HepG2 (cell line): Measurements from ENCODE around the gene NT5C1A. TPM values are rescaled to one million over a fixed set of nuclear protein-coding genes. Genes with fewer than 3 reads are reported as not detected.

Experiments used
- ATAC-seq: fragments of 200-7000 bp; cut with Tn5 transposase; 3 replicates; pipeline ENCODE4 v1.9.1; 2020; ENCODE audit warnings: mild to moderate bottlenecking, moderate library complexity
- BruUV-seq: library from RNA; stranded (reverse); fragments of 400-500 nt; replicated peaks from 2 replicates; lab custom pipeline; 2021; lab: Mats Ljungman, UMichigan
- CTCF ChIA-PET: fragments of 300-600 bp; formaldehyde crosslinking; extraction: SDS; loops from one replicate; lab custom pipeline; 2021; ENCODE audit warnings: low total read pairs, inconsistent platforms, low intra/inter-chr PET ratio; lab: Yijun Ruan, JAX
- POLR2A ChIA-PET: fragments of 350-600 bp; sonication (Branson Sonifier 250); formaldehyde crosslinking; loops from one replicate; lab custom pipeline; 2020; ENCODE audit warnings: antibody characterized with exemption, inconsistent platforms; lab: Yijun Ruan, JAX
- DNase-seq: peaks from one replicate; pipeline ENCODE4 v3.0.0-alpha.2; 2015; ENCODE audit warnings: low spot score
- FAIRE-seq: peaks from 3 replicates; lab custom pipeline; 2011; peaks lifted over from hg19 to GRCh38; lab: Jason Lieb, UNC
- H2AFZ ChIP-seq: one replicate; pipeline ENCODE4 v1.6.1; 2011; ENCODE audit warnings: low read length, inconsistent platforms
- H3K27ac ChIP-seq: fragments of 300-600 bp; 3 replicates; pipeline ENCODE4 v1.8.0; 2011; ENCODE audit warnings: mixed run types, mild to moderate bottlenecking, mixed read lengths, low read length, inconsistent platforms; ENCODE audit not compliant: insufficient read depth; ENCODE audit errors: extremely low read length
- H3K27me3 ChIP-seq, 2 experiments: fragments of 200-600 bp in 1 of 2; 2 replicates in 1 of 2; 3 replicates in 1 of 2; pipeline versions ENCODE4 v1.6.0 to v1.8.0; 2011; ENCODE audit warnings: low read length in 2 of 2, mild to moderate bottlenecking in 2 of 2, moderate library complexity in 2 of 2, inconsistent platforms in 1 of 2; ENCODE audit not compliant: insufficient read depth in 2 of 2, control insufficient read depth in 1 of 2
- H3K36me3 ChIP-seq, 2 experiments: fragments of 200-600 bp in 1 of 2; replicated peaks in 1 of 2; 2 replicates in 1 of 2; 3 replicates in 1 of 2; pipeline versions ENCODE4 v1.5.1 to v1.8.0; 2011; ENCODE audit warnings: low read length in 2 of 2, inconsistent platforms in 1 of 2; ENCODE audit not compliant: insufficient read depth in 2 of 2, control insufficient read depth in 1 of 2
- H3K4me1 ChIP-seq: 2 replicates; pipeline ENCODE4 v1.5.1; 2012; ENCODE audit warnings: low read length, inconsistent platforms; ENCODE audit not compliant: insufficient read depth
- H3K4me2 ChIP-seq: 2 replicates; pipeline ENCODE4 v1.6.0; 2011; ENCODE audit warnings: low read depth, low read length, inconsistent platforms
- H3K4me3 ChIP-seq, 3 experiments: fragments of 200-600 bp in 1 of 3; sonication (generic), shearing (Covaris generic) in 1 of 3; replicated peaks in 1 of 3; 2 replicates each; pipeline ENCODE4 v1.5.1; 2011 to 2016; ENCODE audit warnings: low read length in 3 of 3, inconsistent platforms in 2 of 3, low read depth in 2 of 3, mild to moderate bottlenecking in 2 of 3, control low read depth in 1 of 3, mixed read lengths in 1 of 3; ENCODE audit not compliant: insufficient read depth in 1 of 3
- H3K79me2 ChIP-seq: one replicate; pipeline ENCODE4 v1.6.1; 2011; ENCODE audit warnings: low read length, inconsistent platforms; ENCODE audit not compliant: insufficient read depth
- H3K9ac ChIP-seq: 2 replicates; pipeline ENCODE4 v1.6.0; 2011; ENCODE audit warnings: mild to moderate bottlenecking, low read depth, low read length, inconsistent platforms; ENCODE audit not compliant: insufficient read depth
- H3K9me3 ChIP-seq: 2 replicates; pipeline ENCODE4 v1.5.1; 2012; ENCODE audit warnings: mild to moderate bottlenecking, low read length
- H4K20me1 ChIP-seq: 2 replicates; pipeline ENCODE4 v1.6.0; 2011; ENCODE audit warnings: inconsistent platforms, mild to moderate bottlenecking, low read length, moderate library complexity; ENCODE audit not compliant: insufficient read depth
- CENPX ChIP-seq: sonication (generic); formaldehyde crosslinking; IDR thresholded peaks from 2 replicates; pipeline ENCODE4 v1.9.0; 2021; ENCODE audit warnings: mild to moderate bottlenecking, missing genetic modification reagents, moderate library complexity
- FOXJ3 ChIP-seq: sonication (generic); formaldehyde crosslinking; IDR thresholded peaks from 2 replicates; pipeline ENCODE4 v1.4.0; 2020; ENCODE audit warnings: missing genetic modification reagents, mild to moderate bottlenecking, borderline replicate concordance
- HNF4A ChIP-seq: sonication (generic); formaldehyde crosslinking; IDR thresholded peaks from 2 replicates; pipeline ENCODE4 v1.4.0; 2020; ENCODE audit warnings: missing genetic modification reagents
- NAIF1 ChIP-seq: sonication (generic); formaldehyde crosslinking; IDR thresholded peaks from 2 replicates; pipeline ENCODE4 v1.5.0; 2020; ENCODE audit warnings: mild to moderate bottlenecking, missing genetic modification reagents, borderline replicate concordance
- RFX1 ChIP-seq: fragments of 450-650 bp; IDR thresholded peaks from 2 replicates; pipeline ENCODE4 v1.6.1; 2017
- RORA ChIP-seq: sonication (generic); formaldehyde crosslinking; IDR thresholded peaks from 2 replicates; pipeline ENCODE4 v1.5.0; 2020; ENCODE audit warnings: mild to moderate bottlenecking, missing genetic modification reagents, moderate library complexity
- RXRB ChIP-seq: IDR thresholded peaks from 2 replicates; pipeline ENCODE4 v1.6.1; 2016; ENCODE audit warnings: borderline replicate concordance, missing genetic modification reagents, missing compliant biosample characterization
- ZNF230 ChIP-seq: sonication (generic); formaldehyde crosslinking; IDR thresholded peaks from 2 replicates; pipeline ENCODE4 v1.4.0; 2020; ENCODE audit warnings: mild to moderate bottlenecking, missing genetic modification reagents
- ZNF607 ChIP-seq: sonication (generic); formaldehyde crosslinking; IDR thresholded peaks from 2 replicates; pipeline ENCODE4 v1.5.1; 2020; ENCODE audit warnings: missing genetic modification reagents, mild to moderate bottlenecking, borderline replicate concordance
- ZNF788 ChIP-seq: sonication (generic); formaldehyde crosslinking; IDR thresholded peaks from 2 replicates; pipeline ENCODE4 v1.5.0; 2020; ENCODE audit warnings: mild to moderate bottlenecking, missing genetic modification reagents, borderline replicate concordance
- WGBS: methylation state at CpG from one replicate; pipeline ENCODE4 v1.1.6; 2017; ENCODE audit warnings: low lambda C conversion rate; 5-methylcytosine and 5-hydroxymethylcytosine counted together
- in situ Hi-C: cut with HindIII; loops from 2 replicates; pipeline ENCODE4 v1.10.0; 2017; ENCODE audit warnings: low pct_unique_long_range_greater_than_20kb; ENCODE audit not compliant: extremely low pct_ligation_motif_present
- intact Hi-C: fragments of 100-400 bp; cut with micrococcal nuclease; formaldehyde crosslinking; loops from one replicate; pipeline ENCODE4 v1.10.0; 2022; ENCODE audit not compliant: unreplicated experiment
- polyA plus RNA-seq, 8 experiments: library from polyadenylated mRNA; depleted of rRNA in 3 of 8; stranded (reverse) in 7 of 8; unstranded in 1 of 8; fragments of >200 nt; fragmentation: Illumina TruSeq in 4 of 8; extraction: Trizol in 4 of 8; gene quantifications; 2 replicates each; pipeline versions ENCODE4 v1.2.1 to v1.2.3, GENCODE V29; 2011 to 2016; ENCODE audit warnings: low read depth in 4 of 8, missing spikeins in 1 of 8, mixed read lengths in 1 of 8; ENCODE audit not compliant: insufficient read depth in 1 of 8
- total RNA-seq, 5 experiments: library from RNA; depleted of rRNA; stranded (reverse); fragments of >200 nt; fragmentation: Illumina TruSeq; extraction: Trizol; gene quantifications; 2 replicates each; pipeline ENCODE4 v1.2.3, GENCODE V29; 2016; ENCODE audit warnings: low read depth in 1 of 5
- TF ChIP-seq, protein P1 (sequence below): sonication (generic); formaldehyde crosslinking; IDR thresholded peaks from 2 replicates; pipeline ENCODE4 v1.4.0; 2020; ENCODE audit warnings: low read depth, mild to moderate bottlenecking, missing genetic modification reagents
- TF ChIP-seq, protein P2 (sequence below): sonication (generic); formaldehyde crosslinking; IDR thresholded peaks from 2 replicates; pipeline ENCODE4 v1.5.0; 2020; ENCODE audit warnings: mild to moderate bottlenecking, missing genetic modification reagents
- TF ChIP-seq, protein P3 (sequence below): sonication (generic); formaldehyde crosslinking; IDR thresholded peaks from 2 replicates; pipeline ENCODE4 v1.8.1; 2023; ENCODE audit warnings: missing genetic modification reagents, inconsistent platforms, borderline replicate concordance
- TF ChIP-seq, protein P4 (sequence below): sonication (generic); formaldehyde crosslinking; IDR thresholded peaks from 2 replicates; pipeline ENCODE4 v1.4.0; 2020; ENCODE audit warnings: missing genetic modification reagents, borderline replicate concordance

The NT5C1A gene
- total and polyA plus RNA-seq, 2 of the 13 experiments (the other 11 are each of a cell fraction or from before 2014, with no cell fraction given) = not detected

DNA sequence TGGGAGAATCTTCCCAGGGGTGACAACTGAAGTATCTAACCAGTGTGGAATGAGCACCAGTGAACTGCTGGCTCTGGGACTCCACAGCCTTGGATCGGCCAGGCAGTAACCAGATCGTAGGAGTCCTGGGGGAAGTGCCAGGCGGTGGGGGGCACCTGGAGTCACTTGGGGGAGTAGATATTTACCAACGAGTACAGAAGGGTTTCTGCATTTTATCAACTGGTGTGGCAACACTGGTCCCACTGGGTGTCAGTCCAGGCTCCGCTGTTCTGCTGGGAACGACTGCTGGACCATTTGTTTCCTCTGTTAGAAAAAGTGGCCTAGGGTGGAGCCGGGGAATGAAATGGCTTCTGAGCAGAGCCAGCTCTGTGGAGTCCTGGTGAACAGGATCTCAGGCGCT lies 46.9 kb downstream of the NT5C1A start:
- TF ChIP-seq ZNF230 (CRISPR knock-in tag) (no peak), RXRB (no peak), CENPX (no peak), ZNF607 (CRISPR knock-in tag) (no peak), HNF4A (CRISPR knock-in tag) (no peak), RFX1 (no peak), ZNF788 (CRISPR knock-in tag) (no peak), FOXJ3 (no peak), RORA (CRISPR knock-in tag) (no peak), NAIF1 (CRISPR knock-in tag) (no peak)
- TF ChIP-seq, protein P1, sequence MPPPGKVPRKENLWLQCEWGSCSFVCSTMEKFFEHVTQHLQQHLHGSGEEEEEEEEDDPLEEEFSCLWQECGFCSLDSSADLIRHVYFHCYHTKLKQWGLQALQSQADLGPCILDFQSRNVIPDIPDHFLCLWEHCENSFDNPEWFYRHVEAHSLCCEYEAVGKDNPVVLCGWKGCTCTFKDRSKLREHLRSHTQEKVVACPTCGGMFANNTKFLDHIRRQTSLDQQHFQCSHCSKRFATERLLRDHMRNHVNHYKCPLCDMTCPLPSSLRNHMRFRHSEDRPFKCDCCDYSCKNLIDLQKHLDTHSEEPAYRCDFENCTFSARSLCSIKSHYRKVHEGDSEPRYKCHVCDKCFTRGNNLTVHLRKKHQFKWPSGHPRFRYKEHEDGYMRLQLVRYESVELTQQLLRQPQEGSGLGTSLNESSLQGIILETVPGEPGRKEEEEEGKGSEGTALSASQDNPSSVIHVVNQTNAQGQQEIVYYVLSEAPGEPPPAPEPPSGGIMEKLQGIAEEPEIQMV = no peak
- TF ChIP-seq, protein P2, sequence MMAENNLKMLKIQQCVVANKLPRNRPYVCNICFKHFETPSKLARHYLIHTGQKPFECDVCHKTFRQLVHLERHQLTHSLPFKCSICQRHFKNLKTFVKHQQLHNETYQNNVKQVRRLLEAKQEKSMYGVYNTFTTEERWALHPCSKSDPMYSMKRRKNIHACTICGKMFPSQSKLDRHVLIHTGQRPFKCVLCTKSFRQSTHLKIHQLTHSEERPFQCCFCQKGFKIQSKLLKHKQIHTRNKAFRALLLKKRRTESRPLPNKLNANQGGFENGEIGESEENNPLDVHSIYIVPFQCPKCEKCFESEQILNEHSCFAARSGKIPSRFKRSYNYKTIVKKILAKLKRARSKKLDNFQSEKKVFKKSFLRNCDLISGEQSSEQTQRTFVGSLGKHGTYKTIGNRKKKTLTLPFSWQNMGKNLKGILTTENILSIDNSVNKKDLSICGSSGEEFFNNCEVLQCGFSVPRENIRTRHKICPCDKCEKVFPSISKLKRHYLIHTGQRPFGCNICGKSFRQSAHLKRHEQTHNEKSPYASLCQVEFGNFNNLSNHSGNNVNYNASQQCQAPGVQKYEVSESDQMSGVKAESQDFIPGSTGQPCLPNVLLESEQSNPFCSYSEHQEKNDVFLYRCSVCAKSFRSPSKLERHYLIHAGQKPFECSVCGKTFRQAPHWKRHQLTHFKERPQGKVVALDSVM (CRISPR knock-in tag) = no peak
- TF ChIP-seq, protein P3, sequence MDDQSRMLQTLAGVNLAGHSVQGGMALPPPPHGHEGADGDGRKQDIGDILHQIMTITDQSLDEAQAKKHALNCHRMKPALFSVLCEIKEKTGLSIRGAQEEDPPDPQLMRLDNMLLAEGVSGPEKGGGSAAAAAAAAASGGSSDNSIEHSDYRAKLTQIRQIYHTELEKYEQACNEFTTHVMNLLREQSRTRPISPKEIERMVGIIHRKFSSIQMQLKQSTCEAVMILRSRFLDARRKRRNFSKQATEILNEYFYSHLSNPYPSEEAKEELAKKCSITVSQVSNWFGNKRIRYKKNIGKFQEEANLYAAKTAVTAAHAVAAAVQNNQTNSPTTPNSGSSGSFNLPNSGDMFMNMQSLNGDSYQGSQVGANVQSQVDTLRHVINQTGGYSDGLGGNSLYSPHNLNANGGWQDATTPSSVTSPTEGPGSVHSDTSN (CRISPR knock-in tag) = no peak
- TF ChIP-seq, protein P4, sequence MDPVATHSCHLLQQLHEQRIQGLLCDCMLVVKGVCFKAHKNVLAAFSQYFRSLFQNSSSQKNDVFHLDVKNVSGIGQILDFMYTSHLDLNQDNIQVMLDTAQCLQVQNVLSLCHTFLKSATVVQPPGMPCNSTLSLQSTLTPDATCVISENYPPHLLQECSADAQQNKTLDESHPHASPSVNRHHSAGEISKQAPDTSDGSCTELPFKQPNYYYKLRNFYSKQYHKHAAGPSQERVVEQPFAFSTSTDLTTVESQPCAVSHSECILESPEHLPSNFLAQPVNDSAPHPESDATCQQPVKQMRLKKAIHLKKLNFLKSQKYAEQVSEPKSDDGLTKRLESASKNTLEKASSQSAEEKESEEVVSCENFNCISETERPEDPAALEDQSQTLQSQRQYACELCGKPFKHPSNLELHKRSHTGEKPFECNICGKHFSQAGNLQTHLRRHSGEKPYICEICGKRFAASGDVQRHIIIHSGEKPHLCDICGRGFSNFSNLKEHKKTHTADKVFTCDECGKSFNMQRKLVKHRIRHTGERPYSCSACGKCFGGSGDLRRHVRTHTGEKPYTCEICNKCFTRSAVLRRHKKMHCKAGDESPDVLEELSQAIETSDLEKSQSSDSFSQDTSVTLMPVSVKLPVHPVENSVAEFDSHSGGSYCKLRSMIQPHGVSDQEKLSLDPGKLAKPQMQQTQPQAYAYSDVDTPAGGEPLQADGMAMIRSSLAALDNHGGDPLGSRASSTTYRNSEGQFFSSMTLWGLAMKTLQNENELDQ = no peak
- TF ChIP-seq, all 625 proteins: peak for 0
- Histone ChIP-seq H3K27ac (no peak overlapping the region), H3K9ac (no peak overlapping the region), H3K9me3 (no peaks in the 10 kb centered on the region), H3K4me1 (no peaks in the 10 kb centered on the region), H3K36me3 (no peaks in the 10 kb centered on the region), H3K4me2 (no peak overlapping the region), H2AFZ (no peak overlapping the region), H4K20me1 (no peaks in the 10 kb centered on the region), H3K27me3 (peaks cover 5 to 39% of the 10 kb centered on the region in 2 experiments; a peak in 4 of 5 replicates), H3K4me3 (no peak overlapping the region), H3K79me2 (no peaks in the 10 kb centered on the region)
- WGBS = 26% methylated on average over 5 of the region's 8 CpGs
- no TSS peak for BruUV-seq
- ChIA-PET POLR2A (no interaction called here), CTCF (no interaction called here)
- no peak for DNase-seq
- in situ Hi-C loops (no loop called here), intact Hi-C loops (no loop called here)
- ATAC-seq = no peak
- no peak for FAIRE-seq
